GM21360 (cell line): Measurements from ENCODE around the gene ERFL.

ENCODE experiments used
- ATAC-seq: cut with Tn5 transposase; IDR thresholded peaks from one replicate; pipeline ENCODE4 v1.9.1; 2021; ENCODE audit warnings: mild to moderate bottlenecking, moderate library complexity; ENCODE audit not compliant: unreplicated experiment

The ERFL gene

DNA sequence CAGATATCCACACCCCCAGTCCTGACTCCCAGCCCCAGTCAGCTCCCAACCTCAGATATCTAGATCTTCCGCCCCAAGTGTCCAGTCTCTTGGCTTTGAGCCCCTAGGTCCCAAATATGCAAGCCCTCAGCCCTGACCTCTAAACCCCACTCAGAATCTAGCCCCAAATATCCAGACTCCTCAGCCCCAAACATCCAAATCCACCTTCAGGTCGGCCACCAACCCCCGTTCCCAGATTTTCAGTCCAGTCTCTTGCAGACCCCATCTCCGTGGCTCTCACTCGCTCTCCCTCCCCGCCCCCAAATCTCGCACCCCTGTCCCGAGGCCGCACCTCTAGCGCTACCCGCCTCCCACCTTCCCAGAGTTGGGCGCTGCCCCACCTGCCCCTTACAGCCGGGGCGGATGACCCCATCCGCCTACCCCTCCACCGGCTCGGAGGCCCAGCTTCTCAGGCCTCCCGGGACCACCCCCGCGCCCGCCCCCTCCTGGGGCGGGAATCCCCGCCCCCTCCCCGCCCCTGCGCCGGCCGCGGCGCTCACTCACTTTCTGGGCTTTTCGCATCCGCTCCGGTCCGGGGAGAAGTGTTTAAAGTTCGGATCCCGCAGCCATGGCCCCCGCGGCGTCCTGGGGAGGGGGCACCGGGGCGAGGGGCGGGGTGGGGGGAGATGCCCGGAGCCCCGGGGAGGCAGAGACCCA, 604 bp downstream of the ERFL start:
- ATAC-seq, result no peak

DNA sequence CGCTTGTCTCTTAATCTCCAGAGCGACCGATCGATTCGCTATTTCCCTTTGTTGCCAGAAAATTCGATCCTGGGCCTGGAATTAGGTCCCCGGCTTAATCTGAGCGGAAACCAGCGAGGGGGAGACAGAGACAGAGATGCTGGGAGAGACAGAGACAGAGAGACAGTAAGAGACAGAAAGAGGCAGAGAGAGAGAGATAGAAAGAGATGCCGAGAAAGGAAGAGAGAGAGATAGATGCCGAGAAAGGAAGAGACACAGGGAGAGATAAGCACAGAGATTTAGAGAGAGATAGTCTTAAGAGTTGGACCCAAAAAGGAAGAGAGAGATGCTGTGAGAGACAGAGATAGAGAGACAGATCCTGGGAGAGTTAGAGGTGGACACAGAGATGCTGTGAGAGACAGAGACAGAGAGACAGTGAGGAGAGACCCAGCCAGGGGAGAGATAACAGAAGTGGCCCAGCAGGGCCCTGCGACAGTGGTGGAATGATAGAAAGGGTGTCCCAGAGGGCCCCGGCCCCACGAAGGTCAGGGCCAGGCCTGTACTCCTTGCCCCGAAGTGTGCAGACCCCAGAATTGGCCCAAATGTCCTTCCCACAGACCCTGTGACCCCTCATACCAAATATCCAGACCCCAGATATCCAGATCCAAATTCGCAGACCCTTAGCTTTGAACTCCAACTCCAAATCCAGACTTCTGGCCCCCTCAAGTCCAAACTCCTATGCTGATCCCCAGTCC, 1.3 kb downstream of the ERFL start:
- ATAC-seq, result no peak

DNA sequence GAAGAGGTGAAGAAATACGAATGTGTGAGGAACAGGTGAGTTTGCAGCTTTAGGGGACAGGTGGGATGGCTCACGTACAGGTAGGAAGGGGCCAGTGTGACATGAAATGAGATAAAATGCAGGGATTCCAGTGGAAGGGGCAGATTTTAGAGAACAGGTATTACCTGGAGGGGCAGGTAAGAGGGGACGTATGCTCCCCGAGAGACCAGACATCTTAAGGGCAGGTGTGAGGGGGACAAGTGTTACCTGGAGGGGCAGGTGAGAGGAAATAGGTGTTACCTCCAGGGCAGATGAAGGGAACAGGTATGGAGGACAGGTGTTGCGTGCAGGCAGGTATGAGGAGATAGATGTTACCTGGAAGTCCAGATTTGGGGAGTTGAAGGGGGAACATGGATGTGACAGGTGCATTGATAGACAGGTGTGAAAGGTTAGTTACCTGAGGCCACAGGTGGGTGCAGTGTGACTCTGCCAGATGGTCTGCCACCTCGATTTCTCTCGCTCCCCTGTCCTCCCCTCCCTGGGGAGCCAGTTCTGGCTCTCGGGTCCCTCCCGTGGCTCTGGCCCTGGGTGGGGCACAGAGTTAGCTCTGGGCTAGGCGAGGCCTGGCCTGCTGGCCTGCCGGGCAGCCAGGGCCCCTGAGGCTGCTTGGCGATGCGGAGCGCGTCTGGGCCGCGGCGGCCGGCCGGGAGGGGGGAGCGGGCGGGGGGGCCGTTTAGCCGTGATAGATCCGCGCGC, 2.1 kb downstream of the ERFL start:
- no peak for ATAC-seq

DNA sequence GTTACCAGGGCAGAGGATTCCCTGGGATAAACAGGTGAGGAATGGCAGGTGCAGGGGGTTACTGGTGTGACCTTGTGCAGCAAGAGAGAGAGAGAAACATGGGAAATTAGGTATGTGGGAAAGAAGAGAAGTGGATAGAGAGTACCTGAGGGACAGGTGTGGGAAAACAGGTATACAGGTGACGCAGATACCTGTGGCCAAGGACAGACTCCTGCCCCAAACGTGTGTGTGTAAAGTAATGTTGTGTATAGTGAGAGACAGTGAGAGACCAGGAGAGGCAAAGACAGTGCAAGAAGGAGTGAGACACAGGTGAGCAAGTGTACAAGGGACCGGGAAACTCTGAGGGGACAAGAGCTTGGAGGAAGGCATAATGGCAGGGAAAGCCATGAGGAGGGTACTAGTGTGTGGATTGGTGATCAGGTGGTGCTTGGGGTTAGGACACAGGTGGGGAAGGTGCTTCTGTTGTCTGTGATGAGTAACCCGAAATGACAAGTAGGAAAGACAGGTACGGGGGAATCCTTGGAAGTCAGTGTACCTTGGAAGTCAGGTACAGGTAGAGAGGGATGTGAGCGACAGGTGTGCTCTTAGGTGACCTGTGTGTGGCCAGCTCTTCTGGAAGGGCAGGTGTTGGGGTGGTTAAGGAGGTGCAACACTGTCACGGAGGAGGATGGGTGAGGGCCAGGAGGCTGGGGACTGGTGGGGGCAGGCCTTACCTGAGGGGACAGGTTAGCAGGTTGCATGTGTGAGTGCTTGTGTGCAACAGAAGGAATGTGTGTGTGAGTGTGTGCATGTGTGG, 2.8 kb downstream of the ERFL start:
- no peak for ATAC-seq

DNA sequence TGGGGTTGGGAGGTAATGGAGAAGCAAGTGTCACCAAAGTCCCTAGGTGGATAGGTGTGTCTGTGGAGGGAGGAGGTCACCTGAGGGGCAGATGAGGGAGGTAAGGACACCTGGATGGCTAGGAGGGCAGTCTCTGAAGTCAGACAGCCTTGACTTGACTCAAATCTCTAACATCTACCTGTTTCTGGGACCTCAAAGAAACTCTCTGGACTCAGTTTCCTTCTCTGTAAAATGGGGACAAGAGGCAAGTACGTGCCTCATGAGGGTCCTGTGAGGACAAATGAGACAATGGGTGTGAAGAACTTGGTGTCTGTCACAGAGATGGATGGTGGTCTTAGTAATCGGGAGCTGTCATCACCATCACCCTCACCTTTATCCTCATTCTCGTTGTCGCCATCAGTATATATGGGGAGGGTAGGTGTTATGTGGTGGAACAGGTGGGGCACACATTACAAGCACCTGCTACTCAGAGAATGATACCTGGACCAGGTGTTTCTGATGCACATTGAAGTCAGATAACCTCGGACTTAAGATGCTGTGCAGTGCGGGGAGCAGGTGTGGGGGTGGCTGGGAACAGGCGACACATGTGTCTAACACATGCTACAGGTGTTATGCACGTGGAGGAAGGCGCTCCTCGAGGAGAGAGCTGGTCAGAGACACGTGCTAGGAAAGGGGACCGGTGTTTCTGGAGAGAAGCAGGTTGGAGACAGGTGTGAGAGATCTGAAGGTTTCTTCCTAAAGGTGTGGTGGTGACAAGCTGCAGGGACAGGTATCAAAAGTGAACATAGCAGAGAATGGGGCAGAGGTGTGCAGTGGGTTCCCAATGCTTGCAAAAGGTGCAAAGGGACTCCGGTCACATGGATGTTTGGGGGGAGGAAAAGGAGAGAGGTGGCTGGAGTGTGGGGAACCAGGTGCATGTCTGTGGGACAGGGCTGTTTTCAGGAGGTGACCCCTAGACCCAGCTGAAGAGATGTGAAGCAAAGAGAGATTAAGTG, 3.8 kb downstream of the ERFL start:
- no peak for ATAC-seq

DNA sequence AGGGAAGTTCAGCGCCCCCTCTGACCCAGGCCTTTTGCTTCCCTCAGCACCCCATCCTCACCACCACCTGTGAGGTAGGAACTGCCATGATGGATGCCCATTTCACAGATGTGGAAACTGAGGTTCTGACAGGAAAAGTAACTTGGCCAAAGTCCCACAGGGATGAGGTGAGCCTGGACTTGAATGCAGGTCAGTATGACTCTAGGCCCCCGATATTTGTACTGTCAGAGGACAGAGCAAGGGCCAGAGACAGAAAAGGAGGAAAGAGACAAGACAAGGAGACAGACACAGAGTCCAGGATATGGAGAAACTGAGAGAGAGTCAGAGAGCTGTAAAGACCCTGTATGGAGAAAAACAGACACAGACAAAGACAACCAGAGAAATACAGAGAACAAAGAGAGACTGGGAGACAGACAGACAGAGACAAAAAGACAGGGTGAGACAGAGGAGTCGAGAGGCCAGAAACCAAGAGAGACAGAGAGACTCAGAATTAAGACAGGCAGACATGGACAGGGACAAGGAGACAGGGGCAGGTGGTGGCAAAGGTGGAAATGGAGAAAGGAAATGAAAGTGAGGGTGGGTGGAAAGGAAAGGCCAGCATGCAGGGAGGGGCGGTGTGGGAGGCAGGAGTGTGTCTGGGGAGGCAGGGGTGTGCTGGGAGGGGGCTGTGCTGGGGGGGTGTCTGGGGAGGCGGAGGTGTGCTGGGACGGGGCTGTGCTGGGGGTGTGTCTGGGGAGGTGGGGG, 5.0 kb downstream of the ERFL start:
- ATAC-seq, result no peak

DNA sequence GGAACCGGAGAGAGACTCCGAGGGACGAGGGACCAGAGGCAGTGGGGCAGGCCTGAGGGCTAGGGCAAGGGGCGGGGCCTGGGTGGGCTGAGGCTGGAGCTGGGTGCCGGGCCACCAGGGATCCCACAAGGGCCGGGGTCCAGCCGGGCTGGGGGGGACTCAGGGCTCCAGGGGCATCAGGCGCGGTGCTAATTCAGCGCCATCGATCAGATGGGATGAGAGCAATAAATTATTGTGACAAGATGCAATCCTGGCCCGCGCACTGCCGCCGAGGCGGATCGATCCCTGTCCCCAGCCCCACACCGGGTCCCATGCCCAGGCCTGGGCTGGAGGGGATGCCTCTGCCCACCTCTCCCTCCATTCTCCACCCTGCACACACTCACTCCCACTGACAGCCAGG, 5.7 kb downstream of the ERFL start:
- ATAC-seq, result no peak

DNA sequence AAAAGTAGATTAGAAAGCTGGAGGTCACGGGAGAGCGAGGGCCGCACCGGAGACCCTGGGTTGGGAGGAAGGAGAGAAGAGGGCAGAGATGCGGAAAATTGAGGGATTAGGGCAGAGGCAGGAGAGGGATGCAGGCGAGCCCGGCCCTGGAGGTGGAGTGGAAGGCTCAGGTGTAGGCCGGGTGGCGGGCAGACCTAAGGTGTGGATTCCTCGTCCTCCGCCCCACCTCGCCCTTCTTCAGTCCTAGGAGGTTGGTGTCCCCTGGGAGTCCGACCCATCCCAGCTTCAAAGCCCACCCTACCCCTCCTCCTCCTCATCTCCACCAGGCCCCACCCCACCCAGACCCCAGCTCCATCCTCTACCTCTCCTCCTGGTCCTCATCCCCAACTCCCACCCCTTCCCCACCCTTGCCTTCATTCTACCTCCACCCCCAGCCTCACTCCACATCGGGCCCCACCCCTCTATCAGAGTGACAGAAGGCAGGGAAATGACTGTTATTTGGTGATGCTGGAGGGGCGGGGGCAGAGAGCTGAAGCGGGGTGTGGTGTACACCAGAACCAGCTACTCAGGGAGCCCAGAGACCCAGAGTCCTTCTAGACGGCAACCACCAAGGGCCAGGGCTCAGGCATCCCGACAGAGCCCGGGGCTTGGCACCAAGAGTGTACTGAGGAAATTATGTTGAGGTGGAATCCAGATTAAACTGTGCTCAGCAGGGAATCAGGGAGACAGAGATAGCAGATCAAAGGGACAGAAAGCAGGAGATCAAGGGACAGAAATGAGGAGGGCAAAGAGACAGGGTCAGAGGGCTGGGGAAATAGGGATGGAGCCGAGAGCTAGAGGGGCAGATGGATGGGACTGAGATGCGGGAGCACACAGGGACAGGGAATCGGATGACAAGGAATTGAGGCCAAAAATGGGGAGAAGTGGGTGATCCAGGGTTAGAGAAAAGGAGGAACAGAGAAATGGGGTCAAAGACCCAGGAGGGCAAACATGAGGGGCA, 6.4 kb downstream of the ERFL start:
- no peak for ATAC-seq

DNA sequence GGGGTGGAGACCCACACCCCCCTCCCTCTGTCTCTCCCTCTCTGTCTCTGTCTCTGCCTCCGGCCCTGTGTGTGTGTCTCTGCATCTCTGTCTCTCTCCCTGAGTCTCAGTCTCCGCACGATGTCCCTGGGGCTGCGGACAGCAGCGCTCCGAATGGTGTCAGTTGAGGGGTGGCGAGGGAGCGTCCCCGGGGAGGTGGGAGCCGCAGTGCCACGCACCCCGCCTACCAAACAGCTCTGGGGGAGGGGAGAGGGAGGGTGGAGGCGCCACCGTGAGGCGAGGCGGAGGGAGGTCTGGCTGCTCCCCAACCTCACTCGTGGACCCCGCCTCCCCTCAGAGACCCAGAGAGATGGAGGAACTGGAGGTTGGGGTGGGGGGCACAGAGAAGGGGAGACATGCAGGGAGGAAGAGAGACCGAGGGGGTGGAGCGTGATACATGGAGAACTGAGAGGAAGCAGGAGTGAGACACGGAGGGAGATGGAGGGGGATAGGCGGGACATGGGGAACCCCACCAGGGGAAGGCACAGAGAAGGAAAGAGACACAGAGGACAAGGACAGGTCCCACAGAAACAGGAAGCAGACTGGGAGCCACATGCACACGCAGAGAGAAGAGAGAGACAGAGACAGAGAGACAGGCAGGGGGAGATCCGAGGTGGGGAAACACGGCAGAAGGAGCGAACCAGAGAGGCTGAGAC, 7.2 kb downstream of the ERFL start:
- ATAC-seq, result no peak

DNA sequence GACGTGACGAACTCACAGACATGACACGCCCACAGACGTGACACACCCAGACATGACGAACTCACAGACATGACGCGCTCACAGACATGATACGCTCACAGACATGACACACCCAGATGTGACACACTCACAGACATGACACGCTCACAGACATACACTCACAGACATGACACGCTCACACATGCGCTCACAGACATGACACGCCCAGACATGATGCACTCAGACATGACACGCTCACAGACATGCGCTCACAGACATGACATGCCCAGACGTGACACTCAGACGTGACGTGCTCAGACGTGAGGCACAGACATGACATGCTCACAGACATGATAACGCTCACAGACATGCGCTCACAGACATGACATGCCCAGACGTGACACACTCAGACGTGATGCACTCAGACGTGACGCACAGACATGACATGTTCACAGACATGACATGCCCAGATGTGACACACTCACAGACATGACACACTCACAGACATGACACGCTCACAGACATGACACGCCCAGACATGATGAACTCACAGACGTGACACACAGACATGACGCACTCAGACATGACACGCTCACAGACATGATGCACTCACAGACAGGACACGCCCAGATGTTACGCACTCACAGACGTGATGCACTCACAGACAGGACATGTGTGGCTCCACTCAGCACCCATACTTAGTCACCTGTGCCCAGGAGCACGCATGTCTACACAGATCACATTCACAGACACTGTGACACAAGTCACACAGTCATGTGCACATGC, 8.1 kb downstream of the ERFL start:
- no peak for ATAC-seq

DNA sequence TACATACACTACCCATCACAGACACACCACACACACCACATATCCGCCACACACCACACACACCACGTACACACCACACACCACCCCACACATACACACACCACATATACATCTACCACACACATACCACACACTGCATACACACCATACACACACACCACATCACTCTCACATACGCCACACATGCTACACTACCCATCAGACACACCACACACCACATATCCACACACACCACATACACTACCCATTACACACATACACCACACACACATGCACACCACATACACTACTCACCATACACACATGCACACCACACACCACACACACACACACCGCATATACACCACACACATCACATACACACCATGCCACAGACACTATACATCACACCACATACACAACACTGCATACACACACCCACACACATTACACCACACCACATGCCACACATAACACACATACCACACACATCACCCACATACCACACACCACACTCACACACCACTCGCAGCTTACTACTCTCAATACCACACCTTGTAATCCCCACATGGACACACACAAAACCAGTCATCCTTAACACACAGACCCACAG, 9.5 kb downstream of the ERFL start:
- no peak for ATAC-seq

DNA sequence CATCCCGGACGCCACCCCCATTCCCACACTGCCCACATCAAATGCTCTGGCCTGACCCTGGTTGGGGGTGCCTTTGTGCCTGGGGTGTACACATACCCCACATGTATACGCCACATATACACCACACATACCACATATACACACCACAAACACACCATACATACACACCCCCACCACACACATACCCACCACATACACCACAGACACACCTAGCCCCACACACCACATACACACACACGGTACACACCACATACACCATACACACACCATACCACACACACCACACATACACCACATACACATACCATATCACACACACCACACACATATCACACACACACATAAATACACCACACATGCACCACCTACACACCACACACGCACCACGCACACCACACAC, 10.2 kb downstream of the ERFL start:
- no peak for ATAC-seq

DNA sequence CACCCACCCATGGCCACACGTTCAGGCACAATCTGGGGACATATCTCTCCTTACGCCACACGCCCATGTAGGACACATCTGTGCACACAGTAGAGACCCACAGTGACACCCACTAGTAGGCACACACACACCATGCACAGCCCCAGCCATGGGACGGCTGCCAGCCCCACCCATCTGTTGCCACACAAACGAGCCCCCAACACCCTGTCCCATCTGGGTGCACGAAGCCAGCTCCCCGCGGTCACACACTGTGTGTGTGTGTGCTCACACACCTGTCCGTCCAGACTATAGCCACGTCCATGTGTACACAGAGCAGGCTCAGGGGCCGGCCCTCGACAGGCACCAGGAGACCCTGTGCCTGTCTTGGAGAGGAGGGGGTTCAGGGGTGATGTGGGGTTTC, 10.6 kb downstream of the ERFL start:
- ATAC-seq, result no peak

DNA sequence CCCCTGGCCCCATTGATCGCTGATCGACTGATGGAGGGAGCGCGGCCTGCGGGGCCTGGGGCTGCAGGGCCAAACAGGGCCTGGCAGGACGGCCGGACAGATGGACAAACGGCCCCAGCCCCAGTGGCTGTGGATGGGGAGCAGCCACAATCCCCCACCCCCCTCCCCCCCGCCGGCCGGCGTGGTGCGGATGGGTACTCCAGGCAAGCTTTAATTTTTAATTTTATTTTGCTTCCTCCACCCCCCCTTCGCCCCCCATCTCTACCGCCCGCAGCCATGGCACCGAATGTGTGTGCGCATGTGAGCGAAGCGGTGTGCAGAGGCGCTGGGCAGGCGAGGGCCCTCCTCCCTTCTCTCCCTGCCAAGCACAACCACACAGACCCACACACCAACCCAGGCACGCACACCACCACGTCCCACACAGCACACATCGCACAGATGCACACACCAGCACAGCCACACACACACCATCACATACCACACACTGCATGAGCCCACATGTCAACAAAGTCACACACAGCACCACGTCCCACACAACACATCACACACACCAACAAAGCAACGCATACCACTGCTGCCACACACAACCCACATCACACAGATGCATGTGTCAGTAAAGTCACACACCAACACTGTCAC, 12.4 kb downstream of the ERFL start:
- no peak for ATAC-seq

DNA sequence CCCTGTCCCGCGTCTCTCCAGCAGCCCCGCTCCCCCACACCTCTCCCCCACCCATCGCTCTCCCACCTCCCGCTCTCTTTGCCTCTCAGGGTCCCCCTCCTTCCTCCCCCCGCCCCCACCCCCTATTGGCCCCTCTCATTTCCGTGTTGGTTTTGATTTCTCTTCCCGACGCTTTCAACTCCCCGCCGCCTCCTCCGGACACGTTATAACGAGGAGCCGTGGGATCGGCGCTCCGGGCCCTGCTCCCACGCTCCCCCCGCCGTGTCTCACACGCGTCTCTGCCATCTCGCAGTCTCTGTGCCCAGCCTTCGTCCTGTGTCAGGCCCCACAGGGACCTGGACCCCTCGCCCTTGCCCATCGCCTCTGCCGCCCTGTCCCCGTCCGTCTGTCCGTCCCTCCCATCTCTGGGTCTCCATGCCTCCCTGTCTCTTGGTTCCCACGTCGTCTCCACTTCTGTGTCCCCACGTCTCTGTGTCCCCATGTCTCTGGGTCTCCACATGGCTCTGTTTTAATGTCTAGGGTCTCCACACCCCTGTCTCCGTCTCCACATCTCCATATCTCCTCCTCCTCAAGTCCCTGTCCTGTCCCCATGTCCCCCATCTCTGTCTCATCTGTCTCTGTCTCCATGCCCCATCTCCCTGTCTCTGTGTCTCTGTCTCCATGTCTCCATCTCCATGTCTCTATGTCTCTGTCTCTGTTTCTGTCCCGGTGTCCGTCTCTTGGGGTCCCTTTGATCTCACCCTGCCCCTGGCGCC, 13.1 kb downstream of the ERFL start:
- ATAC-seq, result no peak
